OCI-LY7 (cell line): ENCODE results near the gene RAB3IL1. TPM values are rescaled to one million over a fixed set of nuclear protein-coding genes. Genes with fewer than 3 reads are reported as not detected.

Experiments used
- BruUV-seq: library from RNA; stranded (reverse); fragments of 400-500 nt; replicated peaks from 2 replicates; lab custom pipeline; 2021; lab: Mats Ljungman, UMichigan
- CTCF ChIA-PET: fragments of 300-600 bp; sonication (Branson Sonifier 250); formaldehyde crosslinking; loops from one replicate; lab custom pipeline; 2022; ENCODE audit warnings: antibody characterized with exemption; ENCODE audit not compliant: unreplicated experiment; lab: Charles Lee
- POLR2A ChIA-PET: fragments of 300-600 bp; sonication (Branson Sonifier 250); formaldehyde crosslinking; loops from one replicate; lab custom pipeline; 2022; ENCODE audit warnings: antibody characterized with exemption; lab: Charles Lee
- DNase-seq: peaks from one replicate; pipeline ENCODE4 v3.0.0-alpha.2; 2015; ENCODE audit warnings: low spot score
- H2AFZ ChIP-seq: fragments of 200-600 bp; sonication (generic), shearing (Covaris generic); 2 replicates; pipeline ENCODE4 v1.6.1; 2014; ENCODE audit warnings: mild to moderate bottlenecking, antibody characterized with exemption, low read length, moderate library complexity
- H3K27ac ChIP-seq: fragments of 200-600 bp; sonication (generic); 2 replicates; pipeline ENCODE4 v1.5.1; 2014; ENCODE audit warnings: mixed run types, low read depth, mild to moderate bottlenecking, moderate library complexity, low read length, inconsistent platforms; ENCODE audit not compliant: poor library complexity, severe bottlenecking
- H3K36me3 ChIP-seq: fragments of 200-600 bp; sonication (generic); 2 replicates; pipeline ENCODE4 v1.6.1; 2014; ENCODE audit warnings: mild to moderate bottlenecking, antibody characterized with exemption, low read length, moderate library complexity, mixed read lengths; ENCODE audit not compliant: insufficient read depth
- H3K4me1 ChIP-seq: fragments of 200-600 bp; sonication (generic); 2 replicates; pipeline ENCODE4 v1.5.1; 2014; ENCODE audit warnings: mild to moderate bottlenecking, low read length; ENCODE audit not compliant: insufficient read depth, poor library complexity, severe bottlenecking
- H3K4me2 ChIP-seq: fragments of 200-600 bp; sonication (generic); 2 replicates; pipeline ENCODE4 v1.6.1; 2014; ENCODE audit warnings: mild to moderate bottlenecking, low read length
- H3K4me3 ChIP-seq: fragments of 200-600 bp; sonication (generic); 2 replicates; pipeline ENCODE4 v1.5.1; 2014; ENCODE audit warnings: mild to moderate bottlenecking, low read depth, low read length; ENCODE audit not compliant: poor library complexity, severe bottlenecking
- H3K79me2 ChIP-seq: fragments of 200-600 bp; sonication (generic); 2 replicates; pipeline ENCODE4 v1.6.1; 2016; ENCODE audit warnings: low read depth, mild to moderate bottlenecking, low read length, moderate library complexity, mixed read lengths; ENCODE audit not compliant: insufficient read depth
- H3K9me2 ChIP-seq: fragments of 200-600 bp; sonication (generic); 2 replicates; pipeline ENCODE4 v1.6.1; 2016; ENCODE audit warnings: mild to moderate bottlenecking, low read length, mixed read lengths; ENCODE audit not compliant: insufficient read depth
- H3K9me3 ChIP-seq: fragments of 200-600 bp; sonication (generic); 2 replicates; pipeline ENCODE4 v1.6.1; 2014; ENCODE audit warnings: mild to moderate bottlenecking, mixed run types, low read length, mixed read lengths
- H4K20me1 ChIP-seq: fragments of 200-600 bp; sonication (generic); 2 replicates; pipeline ENCODE4 v1.6.1; 2014; ENCODE audit warnings: mild to moderate bottlenecking, antibody characterized with exemption, low read length, moderate library complexity, mixed read lengths; ENCODE audit not compliant: insufficient read depth
- CTCF ChIP-seq: fragments of 200-600 bp; sonication (generic); conservative IDR thresholded peaks from 2 replicates; pipeline ENCODE4 v1.5.1; 2014; ENCODE audit warnings: mild to moderate bottlenecking, antibody characterized with exemption, low read length, moderate library complexity, mixed read lengths
- EZH2phosphoT487 ChIP-seq: fragments of 200-600 bp; sonication (generic); IDR thresholded peaks from 2 replicates; pipeline ENCODE4 v1.6.1; 2018; ENCODE audit warnings: low read depth, borderline replicate concordance, mild to moderate bottlenecking, mixed run types, antibody characterized with exemption, low read length, moderate library complexity, mixed read lengths
- intact Hi-C: fragments of 100-400 bp; cut with micrococcal nuclease; formaldehyde crosslinking; loops from one replicate; pipeline ENCODE4 v1.10.0; 2022; ENCODE audit not compliant: unreplicated experiment
- total RNA-seq, 2 experiments: library from RNA; depleted of rRNA in 1 of 2; stranded (reverse); fragments of >200 nt in 1 of 2; shearing (Covaris generic) in 1 of 2; gene quantifications; 2 replicates each; pipeline ENCODE4 v1.2.3, GENCODE V29; 2014 to 2022

The RAB3IL1 gene
- total RNA-seq, 2 experiments from 2014 or later: not detected

GRCh38 chr11:61897387-61898246, 19.7 kb downstream of the RAB3IL1 start:
- Histone ChIP-seq H3K9me2 (no peaks in the 10 kb centered on the region), H3K27ac (no peak overlapping the region), H2AFZ (peak overlapping the region; percentile 27; the same call in 1 of the 2 replicates), H3K4me2 (no peak overlapping the region), H3K4me1 (peaks cover 24% of the 10 kb centered on the region), H3K4me3 (no peak overlapping the region), H3K9me3 (no peaks in the 10 kb centered on the region), H3K79me2 (no peaks in the 10 kb centered on the region), H4K20me1 (no peaks in the 10 kb centered on the region), H3K36me3 (no peaks in the 10 kb centered on the region)
- ChIA-PET CTCF (interaction anchor here (1.2 to 4.2 kb wide), 7 partner anchors 11 to 210 kb away, joined by 3 to 28 read pairs (median 10); no protein-coding TSS in a partner anchor), POLR2A (interaction anchor here (0.8 to 2.1 kb wide), 3 partner anchors 17 to 184 kb away, joined by 3 to 11 read pairs (median 5); no protein-coding TSS in a partner anchor)
- TF ChIP-seq CTCF: peak; percentile 88
- TF ChIP-seq EZH2phosphoT487: no peak
- DNase-seq: peak; percentile 83
- no TSS peak for BruUV-seq
- intact Hi-C loops: loop anchor here (1.0 to 5.0 kb wide), 4 partner anchors 26 to 210 kb away; no protein-coding TSS in a partner anchor

- Histone ChIP-seq H3K4me1 (peaks cover 32% of the 10 kb centered on the region), H3K9me3 (no peaks in the 10 kb centered on the region), H3K27ac (no peak overlapping the region), H2AFZ (no peak overlapping the region), H3K9me2 (no peaks in the 10 kb centered on the region), H3K36me3 (no peaks in the 10 kb centered on the region), H3K4me2 (no peak overlapping the region), H3K79me2 (no peaks in the 10 kb centered on the region), H4K20me1 (no peaks in the 10 kb centered on the region), H3K4me3 (no peak overlapping the region)
- ChIA-PET POLR2A (no interaction called here), CTCF (interaction anchor here (2.4 kb wide), 1 partner anchor 99 kb away, joined by 13 read pairs; no protein-coding TSS in a partner anchor)
- no peak for TF ChIP-seq CTCF
- no peak for TF ChIP-seq EZH2phosphoT487
- intact Hi-C loops: loop anchor here (1.0 to 5.0 kb wide), 4 partner anchors 26 to 210 kb away; no protein-coding TSS in a partner anchor
- no TSS peak for BruUV-seq
- no peak for DNase-seq
Observed at GRCh38 chr11:61896665-61897386, 20.5 kb downstream of the RAB3IL1 start.
